Smooth muscle cell of the brain vasculature (primary cell): Measurements from ENCODE around the gene SFXN2.
"Not testable (repeated sequence)": the region's sequence is repeated elsewhere in the genome, so short reads cannot be mapped to it uniquely, and the experiment has no call there.

ENCODE experiments used
- DNase-seq: peaks from one replicate; pipeline ENCODE4 v3.0.0-alpha.2; 2012; ENCODE audit warnings: low read depth, low spot score

Gene SFXN2

DNA sequence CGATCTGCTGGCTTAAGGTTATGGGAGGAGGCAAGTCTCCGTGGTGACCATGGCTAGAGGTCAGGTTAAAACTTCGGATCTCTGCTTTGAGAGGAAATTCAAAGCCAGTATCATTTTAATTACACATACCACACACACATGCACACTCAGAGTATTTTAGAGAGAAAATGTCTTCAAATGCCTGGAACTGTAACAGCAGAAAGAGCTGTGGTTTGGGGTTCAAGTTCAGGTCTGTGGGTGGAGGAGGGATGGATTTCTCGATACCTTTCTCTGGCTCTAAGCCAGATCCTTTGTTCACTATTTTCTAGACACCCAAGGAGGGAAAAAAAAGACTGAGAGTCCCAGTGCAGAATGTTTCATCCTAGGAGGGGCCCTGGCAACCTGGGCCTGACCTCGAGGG, 32.7 kb upstream of the SFXN2 start:
- no peak for DNase-seq

DNA sequence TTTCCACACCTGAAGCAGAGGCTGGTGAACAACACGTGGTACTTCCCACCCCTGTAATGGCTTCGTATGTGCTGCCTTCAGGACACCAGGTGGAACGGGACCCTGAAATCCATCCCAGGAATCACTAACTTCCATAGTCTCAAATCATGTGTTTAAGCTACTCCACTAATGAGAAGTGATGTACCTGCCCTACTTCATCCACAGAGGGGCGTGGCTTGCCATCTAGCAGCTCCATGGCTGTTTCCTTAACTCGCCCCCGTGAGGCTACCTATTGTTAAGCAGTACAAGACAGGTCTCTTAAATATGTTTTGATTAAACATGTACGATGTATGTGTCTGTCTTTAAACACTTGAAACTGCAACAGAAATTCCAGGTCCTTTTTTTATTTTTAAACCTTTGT, 32.0 kb upstream of the SFXN2 start:
- DNase-seq = no peak

DNA sequence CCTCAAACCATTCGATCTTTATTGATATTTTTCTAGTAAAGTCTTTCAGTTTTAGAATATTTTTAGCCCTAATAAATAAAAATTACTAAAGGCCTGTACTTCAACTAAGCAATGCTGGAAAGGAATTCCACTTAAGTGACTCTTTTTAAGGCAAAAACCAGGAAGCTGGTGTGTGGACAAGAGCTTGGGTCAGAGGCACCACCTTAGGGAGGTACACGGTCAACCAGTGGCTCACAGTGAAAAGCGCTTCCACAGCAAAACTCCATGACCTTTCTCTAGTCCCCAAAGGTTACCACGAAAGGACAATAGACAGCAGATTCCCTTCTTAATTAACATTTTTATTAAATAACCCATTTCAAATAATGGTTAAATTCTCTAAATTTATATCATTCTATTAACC, 31.5 kb upstream of the SFXN2 start:
- no peak for DNase-seq

DNA sequence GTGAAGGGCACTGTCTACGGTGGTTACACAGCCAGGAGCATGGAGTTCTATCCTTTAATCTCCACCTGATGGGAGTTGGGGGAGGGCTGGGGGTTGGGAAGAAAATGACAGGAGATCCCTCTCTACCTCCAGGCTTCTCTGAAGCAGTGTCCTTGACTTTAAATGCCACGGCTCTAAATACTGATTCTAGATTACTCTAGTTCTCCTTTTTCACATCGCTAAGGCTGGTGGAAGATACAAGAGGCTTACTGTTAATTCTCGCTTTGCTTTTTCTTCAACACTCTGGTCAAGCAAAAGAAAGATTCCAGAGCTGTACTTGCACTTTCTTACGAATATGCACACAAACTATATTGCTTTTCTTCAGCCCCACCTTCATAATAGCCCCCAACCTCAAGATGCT, 30.7 kb upstream of the SFXN2 start:
- DNase-seq = no peak

DNA sequence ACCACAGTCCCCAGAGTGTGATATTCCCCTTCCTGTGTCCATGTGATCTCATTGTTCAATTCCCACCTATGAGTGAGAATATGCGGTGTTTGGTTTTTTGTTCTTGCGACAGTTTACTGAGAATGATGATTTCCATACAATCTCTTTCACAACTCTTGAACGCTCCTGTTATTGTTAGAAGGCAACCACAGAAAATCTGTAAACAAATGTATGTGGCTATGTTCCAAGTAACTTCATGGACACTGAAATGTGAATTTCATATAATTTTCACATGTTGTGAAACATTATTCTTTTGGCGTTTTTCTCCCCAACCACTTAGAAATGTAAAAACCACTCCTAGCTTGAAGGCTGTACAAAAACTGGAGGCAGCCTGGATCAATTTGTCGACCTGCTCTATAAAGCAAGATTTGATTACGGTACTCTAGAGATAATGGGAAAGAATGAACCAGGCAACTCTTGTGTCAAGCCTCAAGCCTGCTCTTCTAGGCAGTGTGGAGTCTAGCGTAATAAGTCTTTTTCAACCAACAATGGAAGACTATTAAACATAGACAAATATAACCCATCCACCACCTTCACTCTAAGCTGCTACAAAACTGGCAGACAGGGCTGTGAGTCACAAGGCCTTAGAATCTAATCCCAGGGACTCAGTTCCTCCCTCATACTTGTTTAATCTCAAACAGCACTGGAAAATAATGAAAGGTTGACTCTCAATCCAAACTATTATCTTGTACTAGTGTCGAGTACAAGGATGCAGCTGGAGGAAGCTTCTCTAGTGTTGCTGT, 23.0 kb upstream of the SFXN2 start:
- no peak for DNase-seq

DNA sequence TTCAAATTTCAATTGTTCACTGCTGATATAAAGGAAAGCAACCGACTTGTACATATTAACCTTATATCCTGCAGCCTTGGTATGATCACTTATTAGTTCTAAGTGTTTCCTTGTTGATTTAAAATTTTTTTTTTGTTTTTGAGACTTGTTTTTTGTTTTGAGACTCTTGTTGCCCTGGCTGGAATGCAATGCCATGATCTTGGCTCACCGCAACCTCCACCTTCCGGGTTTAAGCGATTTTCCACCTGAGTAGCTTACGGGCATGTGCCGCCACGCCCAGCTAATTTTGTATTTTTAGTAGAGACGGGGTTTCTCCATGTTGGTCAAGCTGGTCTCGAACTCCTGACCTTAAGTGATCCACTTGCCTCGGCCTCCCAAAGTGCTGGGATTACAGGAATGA, 19.0 kb upstream of the SFXN2 start:
- not testable (repeated sequence) for DNase-seq

DNA sequence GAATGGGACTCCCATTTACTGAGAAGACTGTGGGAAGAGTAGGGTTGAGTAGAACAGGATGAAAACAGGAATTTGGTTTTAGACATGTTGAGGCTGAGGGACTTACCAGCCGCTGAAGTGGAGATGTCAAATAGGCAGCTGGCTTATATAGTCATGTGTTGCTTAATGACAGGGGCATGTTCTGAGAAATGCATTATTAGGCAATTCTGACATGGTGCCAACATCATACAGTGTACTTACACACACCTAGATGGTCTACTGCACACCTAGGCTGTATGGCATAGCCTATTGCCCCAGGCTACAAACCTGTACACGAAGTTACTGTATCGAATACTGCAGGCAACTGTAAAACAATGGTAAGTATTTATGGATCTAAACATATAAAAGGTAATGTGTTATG, 17.7 kb upstream of the SFXN2 start:
- no peak for DNase-seq

DNA sequence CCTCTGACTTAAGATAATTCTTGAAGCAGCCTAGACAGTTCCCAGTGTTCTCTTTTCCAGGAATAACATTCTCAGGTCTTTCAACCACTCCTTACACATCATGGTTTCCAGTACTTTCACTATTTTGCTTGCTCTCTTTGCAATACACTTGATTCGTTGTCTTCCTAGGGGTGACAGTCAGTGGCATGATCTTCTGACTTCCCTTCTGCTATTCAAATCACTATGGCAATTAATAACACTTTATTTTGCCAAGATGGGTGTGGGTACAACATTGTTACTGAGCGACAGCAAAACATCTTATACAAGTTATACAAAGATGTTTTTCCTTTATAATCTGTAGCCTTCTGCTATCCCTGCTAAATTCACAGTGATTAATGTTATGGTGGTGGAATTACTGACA, 15.5 kb upstream of the SFXN2 start:
- DNase-seq = no peak

DNA sequence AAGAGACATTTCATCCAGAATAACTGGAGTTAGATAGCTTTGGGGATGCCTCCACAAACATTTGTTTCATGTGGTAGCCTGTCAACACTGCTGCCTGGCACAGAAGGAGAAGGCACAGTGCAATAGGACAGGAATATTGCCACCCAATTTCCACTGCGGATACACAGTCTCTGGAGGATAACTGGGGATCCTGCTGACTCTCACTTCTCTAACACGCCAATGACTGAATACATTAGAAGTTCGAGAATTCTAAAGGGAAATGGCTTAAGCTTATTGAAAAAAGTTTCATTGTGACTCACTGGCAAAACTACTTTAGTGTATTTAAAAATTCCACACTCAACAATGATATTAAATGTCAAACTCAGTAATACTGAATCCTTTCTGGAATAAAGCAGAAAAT, 13.2 kb upstream of the SFXN2 start:
- DNase-seq = no peak

DNA sequence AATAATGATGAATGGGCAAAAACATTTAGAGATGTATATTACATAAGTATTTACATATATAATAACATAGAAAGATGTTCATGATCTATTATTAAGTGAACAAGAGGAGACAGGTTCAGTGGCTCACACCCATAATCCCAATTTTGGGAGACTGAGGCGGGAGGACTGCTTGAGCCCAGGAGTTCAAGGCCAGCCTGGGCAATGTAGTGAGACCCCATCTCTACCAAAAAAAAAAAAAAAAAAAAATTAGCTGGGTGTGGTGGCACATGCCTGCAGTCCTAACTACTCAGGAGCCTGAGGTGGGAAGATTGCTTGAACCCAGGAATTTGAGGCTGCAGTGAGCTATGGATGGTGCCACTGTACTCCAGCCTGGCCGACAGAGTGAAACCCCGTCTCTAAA, 12.6 kb upstream of the SFXN2 start:
- DNase-seq = no peak

DNA sequence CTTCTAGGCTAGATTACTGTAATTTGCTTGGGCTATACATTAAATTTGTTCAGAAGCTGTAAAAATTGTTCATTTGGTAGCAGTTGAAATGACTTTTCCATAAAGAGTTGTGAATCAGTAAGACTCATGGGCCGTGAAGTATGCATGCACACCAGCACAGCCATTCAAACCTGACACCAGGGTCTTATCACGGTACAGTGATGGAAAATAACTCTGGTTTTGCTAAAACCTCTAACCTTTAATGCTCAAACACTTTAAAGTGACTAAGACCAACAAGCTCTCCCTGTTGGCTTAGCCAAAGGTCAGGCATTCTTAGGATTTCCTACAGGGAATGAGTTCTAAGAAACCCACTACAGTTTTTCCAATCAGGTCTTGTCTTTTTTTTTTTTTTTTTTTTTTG, 11.7 kb upstream of the SFXN2 start:
- DNase-seq = no peak

DNA sequence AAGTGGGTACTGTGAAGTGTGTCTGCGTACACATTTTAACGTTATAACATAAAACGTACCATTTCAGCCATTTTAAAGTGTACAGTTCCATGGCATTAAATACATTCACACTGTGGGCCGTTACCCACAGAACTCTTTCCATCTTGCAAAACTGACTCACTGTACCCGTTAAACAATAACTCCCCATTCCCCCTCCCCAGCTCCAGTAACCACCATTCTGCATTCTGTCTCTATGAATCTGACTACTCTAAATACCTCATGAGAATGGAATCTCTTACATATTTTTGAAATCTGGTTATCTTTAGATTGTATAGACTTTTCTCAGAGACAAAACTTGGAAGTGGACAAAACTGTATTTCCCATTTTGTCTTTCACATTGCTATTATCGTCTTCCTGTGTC, 9.5 kb upstream of the SFXN2 start:
- no peak for DNase-seq

DNA sequence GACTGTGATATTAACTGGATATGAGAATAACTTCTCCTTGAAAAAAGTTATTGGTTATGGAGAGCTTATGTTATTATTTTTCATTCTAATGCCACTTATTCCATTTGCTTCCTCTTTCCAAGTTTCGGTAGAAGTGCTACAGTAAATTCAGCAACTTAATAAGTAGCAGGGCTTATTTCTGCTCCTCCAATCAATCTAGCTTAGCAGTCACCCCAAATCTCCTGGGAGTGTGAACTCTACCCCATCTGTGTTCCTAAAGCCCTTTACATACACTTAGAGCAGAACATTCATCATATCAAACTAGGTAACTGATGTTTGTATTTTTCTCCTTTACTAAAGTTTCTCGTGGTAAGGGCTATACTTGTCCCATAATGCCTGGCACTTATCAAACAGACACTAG, 8.9 kb upstream of the SFXN2 start:
- no peak for DNase-seq

DNA sequence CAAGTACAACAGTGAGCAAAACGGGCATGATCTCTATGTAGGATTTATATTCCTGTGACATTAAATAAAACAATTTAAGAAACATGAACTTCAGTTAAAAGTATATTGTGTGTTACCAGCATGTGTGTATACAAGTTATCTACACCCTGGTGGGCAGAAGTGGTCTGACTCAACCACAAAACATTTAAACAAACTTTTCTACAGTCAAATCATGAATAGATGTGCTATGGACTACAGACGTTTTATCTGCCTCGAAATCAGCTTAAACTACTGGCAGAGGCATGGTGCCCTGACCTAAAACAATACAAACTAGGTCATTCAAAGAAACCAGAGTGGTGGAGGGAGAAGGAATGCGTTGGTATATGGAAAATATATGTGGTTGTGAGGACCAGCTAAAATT, 3.8 kb upstream of the SFXN2 start:
- DNase-seq = peak; percentile 54

DNA sequence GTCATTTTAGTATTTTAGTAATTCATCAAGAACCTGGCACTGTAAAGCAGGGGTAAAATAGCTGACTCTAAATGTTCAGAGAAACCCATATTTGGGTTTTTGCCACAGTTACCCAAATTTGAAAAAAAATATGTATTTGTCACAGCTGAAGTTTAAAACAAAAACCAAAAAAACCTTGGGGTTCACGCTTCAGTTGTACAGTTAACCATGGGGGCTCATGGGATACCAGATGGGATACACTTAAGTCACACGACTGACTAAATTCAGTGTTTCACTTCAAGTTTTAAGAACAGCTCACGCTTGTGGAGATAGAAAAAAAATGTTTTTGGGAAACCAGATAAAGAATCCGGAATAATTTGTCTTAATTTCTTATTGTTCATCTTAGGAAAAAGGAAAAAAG, 2.3 kb upstream of the SFXN2 start:
- DNase-seq = no peak

DNA sequence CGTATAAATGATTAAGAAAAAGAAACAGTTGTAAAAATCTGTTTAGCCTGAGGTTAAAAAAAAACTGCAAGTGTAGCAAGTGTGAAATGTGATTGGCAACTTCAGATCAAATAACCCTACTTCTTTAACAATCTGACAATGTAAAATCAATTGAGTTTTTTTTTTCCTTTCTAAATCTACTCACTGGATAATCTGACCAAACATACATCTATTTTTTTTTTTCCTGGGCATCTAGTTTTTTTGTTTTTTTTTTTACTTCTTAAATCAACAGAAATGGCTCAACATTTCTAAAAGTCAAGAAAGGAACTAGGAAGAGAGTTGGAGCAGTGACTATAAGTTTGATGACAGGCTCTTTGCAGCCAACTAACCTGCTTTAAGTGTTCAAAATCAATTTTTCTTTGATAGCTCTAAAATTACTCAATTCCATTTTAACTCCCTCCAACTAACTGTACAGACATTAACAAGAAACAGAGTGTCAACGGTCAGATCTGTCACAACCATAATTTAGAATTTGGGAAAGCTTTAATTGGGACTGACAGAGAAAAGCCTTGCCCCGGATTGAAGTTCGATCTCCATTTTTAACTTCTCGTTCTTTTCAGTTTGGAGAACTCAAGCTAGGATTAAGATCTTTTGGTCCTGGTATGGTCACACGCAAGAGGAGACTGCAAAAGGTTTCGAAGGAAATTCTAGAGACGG, 1.4 kb upstream of the SFXN2 start:
- no peak for DNase-seq

DNA sequence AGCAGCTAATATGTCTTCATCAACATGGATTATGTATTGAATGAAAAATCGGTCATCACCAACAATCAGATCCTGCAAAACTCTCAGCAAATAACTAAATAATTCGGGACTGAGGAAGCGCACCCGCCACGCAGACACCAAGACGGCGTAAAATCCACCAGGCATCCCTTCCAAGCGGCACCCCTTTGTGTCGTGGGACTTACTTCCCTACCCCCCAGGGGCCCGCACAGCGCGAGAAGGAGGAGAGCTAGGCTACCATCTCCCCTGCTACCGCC, 960 bp upstream of the SFXN2 start:
- peak; percentile 7 for DNase-seq

DNA sequence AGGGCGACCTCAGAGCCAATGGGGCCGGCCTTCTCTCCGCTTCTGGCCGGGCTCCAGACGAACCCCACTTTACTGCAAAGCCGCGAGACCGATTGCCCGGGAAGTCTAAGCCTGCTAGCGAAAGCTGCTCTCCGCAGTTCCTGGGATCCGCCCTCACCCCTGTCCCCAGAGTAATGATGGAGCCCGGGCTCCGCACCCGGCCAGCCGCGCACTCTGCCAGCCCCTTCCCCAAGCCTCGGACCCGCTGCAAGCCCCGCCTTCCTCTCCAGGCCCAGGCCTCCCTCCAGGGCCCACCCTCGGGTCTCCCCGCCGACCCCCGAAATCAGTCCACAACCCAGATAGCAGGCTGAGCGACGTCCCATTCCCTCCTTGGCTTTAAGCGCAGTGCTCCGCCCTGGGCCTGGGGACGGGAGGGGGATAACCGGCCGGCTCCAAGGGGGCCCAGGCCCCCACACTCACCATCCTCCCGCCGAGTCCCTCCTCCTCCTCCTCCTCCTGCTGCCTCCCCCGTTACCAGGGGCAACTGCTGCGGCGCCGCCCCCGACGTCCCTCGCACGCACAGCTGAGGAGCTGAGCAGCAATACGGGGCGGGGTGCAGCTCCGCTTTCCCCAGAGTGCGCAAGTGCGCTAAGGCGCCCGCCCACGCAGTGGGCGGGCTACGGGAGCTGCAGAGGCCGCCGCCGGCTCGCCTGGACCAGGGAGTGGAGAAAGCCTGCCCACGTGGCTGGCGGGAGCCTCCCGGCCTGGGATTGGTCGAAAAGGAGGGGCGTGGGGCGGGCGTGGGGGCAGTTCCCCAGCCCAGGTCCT, 419 bp upstream of the SFXN2 start, which contains the start of gene ARL3:
Gene ARL3, minus strand, starts transcription at position 584 of the 807 bp plus-strand sequence. Its CDS starts 122 bp downstream, at position 462.
- peak; percentile 95 for DNase-seq

DNA sequence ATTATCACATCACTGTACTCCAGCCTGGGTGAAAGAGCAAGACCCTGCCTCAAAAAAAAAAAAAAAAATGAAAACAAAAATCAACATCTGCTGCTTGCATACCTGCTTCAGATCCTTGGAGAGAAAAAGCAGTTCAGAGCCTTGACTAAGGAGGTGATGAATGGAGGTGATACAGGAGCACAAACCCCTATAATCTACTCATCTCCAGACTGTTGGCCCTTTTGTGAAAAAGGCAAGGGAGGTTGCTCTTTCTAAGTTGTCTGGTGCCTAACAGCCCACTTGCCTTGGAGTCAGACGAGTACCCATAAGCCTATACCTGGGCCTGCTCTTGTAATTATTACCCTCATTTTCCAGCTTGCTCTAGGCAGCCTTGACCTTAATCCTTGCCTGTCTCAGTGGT, 1.4 kb downstream of the SFXN2 start:
- no peak for DNase-seq

DNA sequence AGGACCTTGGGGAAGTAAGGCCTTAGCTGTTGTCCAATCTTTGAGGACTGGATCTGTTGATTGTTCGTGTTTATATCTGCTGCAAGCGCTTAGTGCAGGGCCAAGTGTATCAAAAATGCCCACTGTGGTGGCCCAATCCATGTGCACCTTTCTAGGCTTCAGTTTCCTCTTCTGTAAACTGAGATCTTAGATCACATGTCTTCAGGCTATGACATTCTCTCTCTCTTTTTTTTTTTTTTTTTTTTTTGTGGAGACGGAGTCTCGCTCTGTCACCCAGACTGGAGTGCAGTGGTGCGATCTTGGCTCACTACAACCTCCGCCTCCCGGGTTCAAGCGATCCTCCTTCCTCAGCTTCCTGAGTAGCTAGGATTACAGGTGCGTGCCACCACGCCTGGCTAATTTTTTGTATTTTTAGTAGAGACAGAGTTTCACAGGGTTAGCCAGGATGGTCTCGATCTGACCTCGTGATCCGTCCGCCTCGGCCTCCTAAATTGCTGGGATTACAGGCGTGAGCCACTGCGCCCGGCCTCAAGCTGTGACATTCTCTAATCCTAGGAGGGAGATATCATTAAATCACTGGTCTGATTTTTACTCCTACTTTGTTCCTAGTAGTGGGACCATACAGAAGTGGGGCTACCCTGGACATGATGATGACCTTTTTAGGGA, 2.6 kb downstream of the SFXN2 start:
- not testable (repeated sequence) for DNase-seq

DNA sequence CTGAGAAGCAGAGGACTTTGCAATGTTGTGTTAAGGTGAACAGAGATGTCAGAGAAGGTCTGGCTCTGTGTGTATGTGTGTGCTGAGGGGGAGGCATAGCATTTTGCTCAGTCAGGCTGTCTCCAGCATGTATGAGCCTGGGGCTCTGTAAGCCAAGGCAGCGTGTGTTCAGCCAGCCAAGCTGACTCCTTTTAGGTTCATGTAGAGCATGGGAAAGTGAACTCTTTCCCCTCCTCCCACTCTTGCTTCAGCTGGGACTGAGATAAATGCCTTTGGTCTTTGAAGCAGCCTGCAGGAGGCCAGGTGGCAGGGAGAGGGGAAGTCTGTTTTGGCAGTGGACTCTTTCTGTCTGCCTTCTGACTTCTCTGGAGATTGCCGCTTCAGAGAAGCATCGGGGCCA, 3.8 kb downstream of the SFXN2 start:
- DNase-seq = peak; percentile 26

DNA sequence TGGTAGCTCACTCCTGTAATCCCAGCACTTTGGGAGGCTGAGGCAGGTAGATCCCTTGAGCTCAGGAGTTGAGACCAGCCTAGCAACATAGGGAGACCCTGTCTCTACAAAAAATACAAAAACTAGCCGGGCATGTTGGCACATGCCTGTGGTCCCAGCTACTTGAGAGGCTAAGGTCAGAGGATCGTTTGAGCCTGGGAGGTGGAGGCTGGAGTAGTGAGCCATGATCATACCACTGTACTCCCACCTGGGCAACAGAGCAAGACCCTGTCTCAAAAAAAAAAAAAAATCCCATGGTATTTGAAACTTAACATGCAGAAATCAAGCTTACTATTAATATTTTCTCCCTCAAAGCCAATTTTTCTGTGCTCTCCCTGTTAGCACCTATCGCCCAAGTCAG, 5.9 kb downstream of the SFXN2 start:
- no peak for DNase-seq
